NCI-H2081 treated with DMSO at 0.1 percent for 48 hours (cell line): ENCODE results near the gene EPHA5.
A peak's percentile ranks its signal among the peaks of the same experiment; 100 is the strongest.

Source experiments
- DNase-seq: peaks from one replicate; lab custom pipeline; 2025; lab: John Stamatoyannopoulos, UW

Gene EPHA5

GRCh38 chr4:65495439-65495838, 174.8 kb downstream of the EPHA5 start:
- DNase-seq: no peak

DNA sequence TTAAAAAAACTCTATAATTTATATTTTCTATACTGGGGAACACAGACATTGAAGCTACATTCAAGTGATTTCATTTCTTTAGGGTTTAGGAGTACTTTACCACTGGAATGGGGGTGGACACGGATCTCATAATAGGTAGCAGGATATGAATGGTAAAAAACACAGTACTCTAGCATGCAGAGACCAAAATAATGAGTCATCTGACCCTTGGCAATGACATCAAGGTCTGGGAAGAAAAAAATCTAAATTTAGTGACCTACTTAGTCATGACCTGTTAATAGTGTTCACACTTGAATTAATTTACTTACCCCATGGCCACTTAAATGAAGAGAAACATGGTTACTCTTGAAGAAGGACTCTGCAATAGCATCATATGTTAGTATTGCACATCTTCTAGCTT, 187.9 kb downstream of the EPHA5 start:
- no peak for DNase-seq

GRCh38 chr4:65472531-65472930, 197.8 kb downstream of the EPHA5 start:
- no peak for DNase-seq

DNA sequence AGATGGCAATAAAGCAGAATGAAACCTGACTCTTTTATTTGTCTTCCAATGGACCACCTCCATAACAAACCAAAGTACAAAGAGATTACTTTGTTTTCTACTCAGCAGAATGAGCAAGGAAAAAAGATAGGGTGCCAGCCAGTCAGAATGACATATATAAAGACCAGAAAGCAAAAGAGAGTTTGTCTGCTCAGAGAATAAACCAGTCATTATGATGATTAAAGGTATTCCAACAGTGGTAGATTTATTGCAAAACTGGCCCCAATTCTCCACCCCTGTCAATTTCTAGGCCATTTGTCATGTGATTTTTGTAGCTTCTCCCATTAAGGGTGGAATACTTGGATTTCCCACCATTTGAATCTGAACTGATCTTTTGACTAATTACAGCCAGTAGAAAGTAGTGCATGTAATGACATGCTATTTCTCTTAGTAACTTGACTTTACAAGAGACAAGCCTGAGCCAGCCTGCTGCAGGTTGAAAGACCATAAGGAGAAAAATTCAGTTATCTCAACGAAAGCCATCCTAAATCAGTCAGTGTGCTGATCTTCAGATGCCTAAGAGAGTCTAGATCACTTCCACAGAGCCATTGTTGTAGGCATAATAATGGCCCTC, 203.1 kb downstream of the EPHA5 start:
- no peak for DNase-seq

DNA sequence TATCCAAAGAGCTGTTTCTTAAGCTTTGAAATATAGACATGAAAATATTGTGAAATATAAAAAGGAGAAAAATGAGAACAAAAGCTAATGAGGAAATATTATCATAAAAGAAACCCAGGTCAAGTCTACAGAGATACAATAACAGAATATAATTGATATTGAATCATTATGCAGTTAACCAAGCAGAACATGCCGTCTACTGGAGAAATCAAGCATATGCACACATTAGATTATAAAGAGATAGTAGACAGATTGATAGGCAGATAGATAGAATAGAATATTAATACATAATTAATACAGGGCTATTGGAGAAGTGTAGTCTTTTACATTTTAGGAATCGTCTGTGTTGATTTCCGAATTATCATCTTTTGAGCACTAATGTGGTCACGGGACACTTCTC, 208.5 kb downstream of the EPHA5 start:
- DNase-seq: no peak

GRCh38 chr4:65457011-65457410, 213.3 kb downstream of the EPHA5 start:
- DNase-seq: no peak

- DNase-seq: no peak
These were observed 213.7 kb downstream of the EPHA5 start for GRCh38 chr4:65456579-65456978.

DNA sequence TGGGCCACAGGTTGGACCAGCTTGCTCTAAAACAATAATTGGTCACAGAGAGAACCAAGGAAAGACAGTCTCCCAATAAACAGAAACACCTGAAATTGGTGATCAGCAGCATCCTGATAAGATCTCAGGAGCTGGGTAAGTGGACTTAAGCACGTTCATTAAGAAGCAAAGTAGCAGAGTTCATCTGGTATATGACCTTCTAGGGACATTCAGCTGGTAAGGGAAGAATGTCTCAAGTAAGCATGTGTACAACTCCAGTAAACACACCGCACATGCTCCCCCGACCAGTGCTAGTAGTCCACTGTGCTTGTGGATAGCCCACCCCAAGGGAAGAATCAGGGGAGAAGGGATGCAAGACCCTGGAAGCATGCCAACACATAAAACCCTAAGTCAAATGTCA, 216.9 kb downstream of the EPHA5 start:
- no peak for DNase-seq

DNA sequence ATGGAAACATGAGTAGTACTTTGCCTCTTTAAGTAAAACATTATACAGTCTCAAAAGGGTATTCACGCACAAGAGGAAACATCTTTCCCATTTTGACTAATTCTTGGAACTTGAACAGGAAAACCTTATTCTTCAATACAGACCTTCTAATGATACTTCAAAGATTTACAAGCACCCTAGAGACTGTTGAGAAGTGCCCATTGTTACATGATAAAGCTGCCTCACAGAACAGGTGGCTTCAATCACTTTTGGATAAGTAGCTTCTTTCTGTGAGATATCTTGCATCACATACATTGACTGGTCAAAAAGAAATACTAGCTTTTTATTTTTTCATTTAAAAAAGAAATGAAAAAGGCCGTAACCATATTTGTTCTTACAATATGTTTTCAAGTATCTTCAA, 219.4 kb downstream of the EPHA5 start:
- no peak for DNase-seq

DNA sequence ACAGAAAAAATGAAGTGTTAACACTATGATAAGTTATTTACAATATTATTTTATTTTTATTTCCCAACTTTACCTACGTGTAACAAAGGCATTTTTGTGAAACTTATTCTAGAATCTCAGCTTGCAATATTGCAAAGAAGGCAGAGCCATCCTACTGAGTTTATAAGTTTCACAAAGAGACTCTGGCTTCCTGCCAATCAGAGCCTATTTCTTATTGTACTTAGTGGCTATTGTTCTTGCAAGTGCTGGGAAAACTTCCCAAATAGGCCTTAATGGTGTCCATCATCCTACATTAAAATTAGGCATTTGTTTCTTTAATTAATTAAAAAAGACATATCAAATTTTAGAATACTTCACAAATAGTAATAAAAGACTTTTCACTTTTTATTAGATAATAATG, 233.2 kb downstream of the EPHA5 start:
- no peak for DNase-seq

GRCh38 chr4:65422109-65422508, 248.2 kb downstream of the EPHA5 start:
- no peak for DNase-seq

DNA sequence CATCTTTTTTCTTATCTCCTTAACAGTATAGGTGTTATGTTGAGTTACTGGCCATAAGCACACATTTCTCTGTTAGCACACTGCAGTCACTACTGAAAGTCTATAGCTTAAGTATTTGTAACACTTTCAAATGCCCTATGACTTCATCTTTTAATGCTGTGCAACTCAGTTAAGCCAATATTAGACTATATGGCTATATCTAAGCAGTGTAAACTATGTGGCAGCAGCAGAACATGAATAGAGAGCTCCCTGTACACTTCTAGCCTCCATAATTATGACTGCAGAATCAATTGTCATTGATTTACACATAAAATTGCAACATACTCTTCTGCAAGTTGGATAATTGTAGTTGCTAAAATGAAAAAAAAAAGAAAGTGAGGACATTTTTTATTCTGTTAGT, 250.3 kb downstream of the EPHA5 start:
- DNase-seq: no peak

DNA sequence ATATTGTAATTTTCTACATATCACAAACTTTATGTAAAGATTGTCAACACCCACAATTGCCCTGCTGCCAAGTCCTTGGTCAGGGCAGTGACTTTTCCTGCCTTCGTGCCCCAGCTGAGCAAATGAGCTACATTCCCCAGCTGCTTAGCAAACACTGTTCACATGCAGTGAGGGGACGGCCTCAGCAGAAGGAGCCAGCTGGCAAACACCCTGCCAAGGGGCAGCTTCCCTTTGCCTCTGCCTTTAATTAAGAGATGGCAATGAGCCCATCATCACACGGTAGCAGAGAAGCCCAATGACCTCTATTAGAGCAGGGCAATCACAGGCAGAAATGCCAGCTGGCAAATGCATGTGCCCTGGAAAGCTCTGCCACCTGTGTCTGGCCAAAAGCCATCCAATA, 253.4 kb downstream of the EPHA5 start:
- DNase-seq: peak; percentile 79

DNA sequence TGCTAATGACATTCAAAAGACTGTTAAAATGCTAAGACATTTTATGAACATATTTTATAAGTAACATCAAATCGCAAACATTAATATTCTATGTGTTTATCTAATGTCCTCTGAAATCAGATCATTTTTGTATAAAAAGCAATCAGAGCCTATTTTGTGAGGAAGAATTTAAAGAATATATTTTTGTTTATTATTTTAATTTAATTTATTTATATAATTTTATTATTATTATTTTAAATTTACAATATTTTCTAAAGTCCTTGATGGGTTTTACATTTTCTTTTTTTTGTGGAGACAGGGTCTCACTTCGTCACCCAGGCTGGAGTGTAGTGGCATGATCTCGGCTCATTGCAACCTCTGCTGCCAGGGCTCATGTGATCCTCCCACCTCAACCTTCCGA, 262.8 kb downstream of the EPHA5 start:
- no peak for DNase-seq

GRCh38 chr4:65401083-65401482, 269.2 kb downstream of the EPHA5 start:
- no peak for DNase-seq

GRCh38 chr4:65399084-65399483, 271.2 kb downstream of the EPHA5 start:
- DNase-seq: no peak

GRCh38 chr4:65393078-65393477, 277.2 kb downstream of the EPHA5 start:
- no peak for DNase-seq

DNA sequence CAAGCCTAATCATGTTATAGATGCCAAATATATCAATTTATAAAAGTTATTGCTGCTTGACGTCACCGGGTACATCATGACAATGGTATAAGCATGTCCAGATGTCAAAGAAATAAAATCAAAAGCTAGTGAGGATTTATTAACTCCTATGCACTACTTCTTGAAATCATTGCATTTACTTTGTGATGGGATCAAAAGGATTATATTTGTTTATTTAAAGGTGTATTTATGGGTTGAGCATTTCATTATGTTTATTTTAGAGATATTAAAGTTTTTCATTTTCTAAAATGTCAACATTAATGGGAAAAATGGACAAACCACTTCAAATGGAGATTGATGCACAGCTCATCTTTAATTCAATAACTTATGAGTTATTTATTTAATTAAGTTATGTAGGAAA, 277.8 kb downstream of the EPHA5 start:
- no peak for DNase-seq

DNA sequence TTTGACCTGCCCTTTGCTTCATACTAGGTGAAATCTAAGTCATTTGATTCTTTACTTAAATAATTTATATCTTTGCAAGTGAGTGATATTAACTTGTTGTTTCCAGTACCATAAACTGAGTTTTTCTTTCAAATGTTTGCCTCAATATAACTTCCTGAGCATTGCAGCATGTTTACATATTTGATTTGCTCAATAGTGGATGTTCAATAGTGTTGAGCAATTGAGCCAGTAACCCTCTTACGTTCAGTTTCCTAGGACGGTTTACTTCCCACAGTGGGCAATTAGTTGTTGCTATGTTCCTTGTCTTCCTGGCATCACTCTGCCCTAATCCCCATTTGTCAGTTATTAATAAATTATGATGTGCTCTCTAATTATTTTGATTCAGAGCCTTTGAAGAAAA, 278.5 kb downstream of the EPHA5 start:
- no peak for DNase-seq

DNA sequence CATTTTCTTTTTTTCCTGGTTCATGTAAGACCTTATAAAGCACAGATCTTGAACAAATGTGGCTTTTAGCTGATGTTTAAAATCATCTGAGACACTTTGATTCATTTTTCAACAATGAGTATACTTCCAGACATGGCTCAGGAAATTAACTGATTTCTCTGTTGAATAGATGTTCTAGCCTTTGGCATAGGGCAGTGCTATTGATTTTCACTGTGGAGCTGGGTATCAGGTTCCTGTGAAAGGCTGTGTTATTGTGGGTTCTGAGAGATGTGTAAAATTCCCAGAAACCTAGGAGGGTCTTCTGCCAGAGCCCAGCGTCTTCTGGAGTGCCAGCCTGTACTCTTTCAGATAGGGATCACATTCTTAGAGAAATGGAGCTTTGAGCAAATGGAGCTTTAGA, 278.9 kb downstream of the EPHA5 start:
- no peak for DNase-seq

DNA sequence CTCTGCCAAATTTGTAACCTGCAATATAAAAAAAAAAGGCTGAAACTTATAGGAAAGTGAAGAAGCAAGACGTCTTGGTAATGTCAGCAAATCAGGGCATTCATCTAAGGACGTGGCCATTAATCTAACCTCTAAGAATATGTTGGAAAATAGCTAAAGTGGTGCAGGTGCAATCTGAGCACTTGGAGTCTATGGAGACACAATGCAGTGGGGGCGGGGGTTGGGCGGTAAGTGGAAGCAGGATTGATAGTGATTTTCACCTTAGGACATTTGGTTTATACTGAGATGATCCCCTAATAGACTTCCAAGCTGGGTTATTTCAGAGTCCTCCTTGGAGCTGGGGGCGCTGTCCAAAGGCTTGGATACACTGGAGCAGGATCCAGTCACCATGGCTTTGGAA, 283.4 kb downstream of the EPHA5 start:
- DNase-seq: no peak

DNA sequence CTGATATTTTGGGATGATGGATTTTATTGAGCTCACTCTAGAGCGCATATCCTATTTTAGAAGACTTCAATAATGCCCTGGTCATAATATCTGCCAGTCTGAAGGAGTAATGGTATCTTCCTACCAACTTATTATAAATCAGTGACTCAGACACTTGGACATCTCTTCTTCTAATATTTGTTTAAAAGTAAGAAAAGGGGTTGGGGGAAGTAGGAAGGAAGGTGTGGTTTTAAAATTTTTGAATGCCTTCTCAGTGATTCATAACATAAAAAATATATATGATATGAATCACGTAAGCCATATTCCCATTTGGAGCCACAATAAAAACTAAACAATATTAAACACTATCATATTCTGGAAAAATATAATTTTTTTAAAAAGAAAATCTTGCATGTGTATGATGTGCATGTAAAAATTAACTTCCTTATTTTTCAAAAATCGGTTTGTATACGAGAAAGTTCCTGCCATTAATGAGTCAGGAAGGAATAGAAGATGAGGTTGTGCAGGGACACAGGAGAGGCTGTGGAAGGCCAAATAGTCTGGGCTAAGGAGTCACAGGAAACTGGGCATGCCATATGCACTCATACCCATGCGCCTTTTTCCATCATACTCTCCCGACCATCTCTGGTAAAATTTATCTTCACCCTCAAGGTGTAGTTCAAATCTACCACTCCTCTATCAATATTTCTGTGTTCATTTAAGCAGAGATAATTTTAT, 286.5 kb downstream of the EPHA5 start:
- no peak for DNase-seq

DNA sequence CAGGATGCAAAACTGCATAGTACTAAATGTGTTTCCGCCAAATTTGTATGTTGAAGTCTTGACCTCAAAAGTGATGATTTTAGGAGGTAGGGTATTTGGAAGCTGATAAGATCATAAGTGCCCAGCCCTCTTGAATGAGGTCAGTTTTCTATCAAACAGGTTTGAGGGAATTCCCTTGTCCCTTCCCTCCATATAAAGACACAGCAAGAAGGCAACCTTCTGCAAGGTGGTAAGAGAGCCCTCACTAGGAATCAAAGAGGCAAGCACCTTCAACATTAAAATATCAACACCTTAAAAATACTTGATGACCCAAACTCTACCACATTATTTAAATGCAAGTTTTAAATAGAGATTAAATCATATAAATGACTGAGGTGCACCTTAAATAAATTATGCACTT, 288.6 kb downstream of the EPHA5 start:
- no peak for DNase-seq

- DNase-seq: no peak
These were observed 299.6 kb downstream of the EPHA5 start for GRCh38 chr4:65370709-65371108.
